GM18511 (cell line): ENCODE results near the gene ATP1A1.

Source experiments
- ATAC-seq: cut with Tn5 transposase; IDR thresholded peaks from one replicate; pipeline ENCODE4 v1.9.1; 2021; ENCODE audit warnings: mild to moderate bottlenecking, moderate library complexity; ENCODE audit not compliant: unreplicated experiment

ATP1A1 gene

GRCh38 chr1:116389013-116389412 is 16.0 kb downstream of the ATP1A1 start:
- ATAC-seq, result no peak

GRCh38 chr1:116389686-116390085 is 16.6 kb downstream of the ATP1A1 start:
- no peak for ATAC-seq

GRCh38 chr1:116390195-116390594 is 17.2 kb downstream of the ATP1A1 start:
- ATAC-seq, result peak; percentile 86

GRCh38 chr1:116391185-116391584 is 18.1 kb downstream of the ATP1A1 start:
- ATAC-seq, result no peak

DNA sequence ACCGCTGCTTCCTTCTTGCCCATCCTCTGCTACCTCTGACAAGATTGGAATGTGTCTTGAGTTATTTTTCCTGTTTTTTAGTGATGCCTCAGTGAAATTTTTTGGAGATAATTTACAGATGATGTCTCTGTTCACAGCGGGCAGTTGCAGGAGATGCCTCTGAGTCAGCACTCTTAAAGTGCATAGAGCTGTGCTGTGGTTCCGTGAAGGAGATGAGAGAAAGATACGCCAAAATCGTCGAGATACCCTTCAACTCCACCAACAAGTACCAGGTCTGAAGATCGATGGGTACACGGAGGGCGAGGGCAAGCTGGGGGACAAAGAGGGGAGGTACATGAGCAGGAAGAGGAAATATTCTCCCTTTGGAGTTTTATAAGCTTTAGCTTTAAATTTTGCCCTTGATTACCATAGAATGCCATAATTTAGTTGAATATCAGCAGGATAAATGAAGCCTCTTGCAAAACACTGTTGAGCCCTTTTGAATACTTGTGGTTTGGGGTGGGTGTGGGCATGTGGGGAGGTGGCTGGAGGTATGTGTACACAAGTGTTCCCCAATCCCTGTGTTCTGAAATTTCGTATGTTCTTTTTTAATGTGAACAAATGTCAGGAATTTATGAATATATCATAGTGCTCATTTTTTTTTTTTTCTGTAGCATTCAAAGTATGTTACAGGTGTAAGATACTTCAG is 19.8 kb downstream of the ATP1A1 start:
- ATAC-seq, result no peak

DNA sequence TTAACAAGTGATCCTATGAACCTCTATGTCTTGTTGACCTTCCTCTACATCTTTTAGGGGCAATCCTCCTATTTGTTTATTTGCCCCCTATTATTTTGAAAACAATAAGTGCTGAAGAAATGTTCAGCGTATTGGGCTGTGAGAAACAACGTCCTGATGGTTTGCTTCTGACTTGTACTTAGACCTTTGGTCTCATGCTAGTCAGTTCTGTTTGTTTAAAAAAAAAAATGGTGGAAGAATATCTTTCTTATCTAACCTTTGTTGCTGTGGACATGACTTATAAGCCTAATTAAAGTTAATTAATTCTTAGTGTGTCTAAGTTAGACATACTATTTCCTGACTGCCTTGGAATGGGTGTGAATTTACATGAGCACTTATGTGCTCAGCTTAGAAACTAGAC is 20.7 kb downstream of the ATP1A1 start:
- no peak for ATAC-seq

DNA sequence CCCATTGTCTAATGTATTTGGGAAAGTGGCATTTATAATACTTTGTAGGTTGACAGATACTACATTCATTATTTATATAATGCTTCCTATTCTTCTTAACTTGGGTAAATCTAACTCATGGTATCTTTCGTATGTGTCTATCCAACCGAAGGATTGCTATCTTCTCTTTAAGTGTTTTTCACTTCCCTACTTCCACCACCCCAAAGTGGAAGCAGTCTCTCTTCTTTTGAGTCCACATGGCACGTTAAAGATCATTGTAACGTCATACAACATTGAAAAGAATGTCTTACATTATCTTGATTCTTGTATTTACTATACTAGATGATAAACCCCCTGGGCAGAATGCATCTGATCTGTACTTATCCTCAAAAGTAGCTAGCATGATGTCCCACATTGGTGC is 21.2 kb downstream of the ATP1A1 start:
- ATAC-seq, result no peak

DNA sequence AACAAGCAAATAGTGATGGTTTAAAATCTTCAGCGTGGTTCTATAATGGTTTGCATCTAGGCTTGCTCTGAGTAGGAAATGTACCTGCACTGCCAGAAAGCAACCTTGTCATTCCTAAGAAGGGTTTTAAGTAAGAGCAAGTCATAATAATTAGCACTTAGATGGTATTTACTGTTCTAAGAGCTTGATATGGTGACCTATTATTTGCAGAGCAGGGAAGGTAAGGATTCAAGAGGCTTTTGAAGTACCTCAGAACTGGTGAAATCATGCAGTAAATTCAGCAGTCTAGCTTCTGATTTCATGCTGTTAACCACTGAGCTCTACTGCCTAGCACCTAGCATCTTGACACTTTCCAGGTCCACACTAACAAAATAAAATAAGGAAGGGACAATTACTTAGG is 23.7 kb downstream of the ATP1A1 start:
- ATAC-seq, result no peak

DNA sequence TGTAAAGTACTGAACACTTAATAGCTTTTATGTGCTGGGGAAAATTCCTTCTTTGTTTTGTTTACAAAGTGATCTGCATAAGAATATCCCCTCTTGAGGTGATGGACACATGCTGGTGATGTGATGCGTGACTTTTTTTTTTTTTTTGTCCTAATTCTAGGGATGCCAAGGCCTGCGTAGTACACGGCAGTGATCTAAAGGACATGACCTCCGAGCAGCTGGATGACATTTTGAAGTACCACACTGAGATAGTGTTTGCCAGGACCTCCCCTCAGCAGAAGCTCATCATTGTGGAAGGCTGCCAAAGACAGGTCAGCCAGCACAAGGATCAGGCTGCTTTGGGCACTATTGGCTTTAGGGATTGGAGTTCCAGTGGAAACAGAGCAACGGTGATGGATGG is 24.7 kb downstream of the ATP1A1 start:
- no peak for ATAC-seq

- ATAC-seq, result no peak
Measured at GRCh38 chr1:116400780-116401179, 27.7 kb downstream of the ATP1A1 start.

DNA sequence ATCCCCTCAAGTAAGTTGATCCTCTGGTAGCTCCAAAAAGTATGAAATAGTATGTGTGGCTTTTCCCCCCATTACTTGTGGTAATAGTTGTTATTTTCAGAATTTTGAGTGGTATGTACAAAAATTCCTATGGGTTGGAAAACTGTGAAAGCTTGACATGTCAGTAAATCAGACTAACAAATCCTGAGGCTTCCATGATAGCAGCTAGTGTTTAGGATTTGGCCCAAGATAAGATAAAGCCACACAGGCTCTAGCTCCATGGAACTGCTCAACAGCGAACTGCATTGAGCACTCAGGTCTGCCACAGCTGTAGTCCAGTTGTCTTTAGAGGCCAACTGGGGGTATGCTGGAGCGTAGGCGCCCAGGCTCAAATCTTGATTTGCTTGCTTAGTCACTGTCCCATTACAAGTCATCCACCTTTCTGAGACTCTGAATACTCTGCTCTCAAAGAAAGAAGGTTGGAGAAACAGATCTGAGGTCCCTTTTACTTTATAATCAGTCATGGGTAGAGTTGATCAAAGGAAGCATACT is 28.7 kb downstream of the ATP1A1 start:
- ATAC-seq, result no peak

GRCh38 chr1:116402333-116402732 is 29.3 kb downstream of the ATP1A1 start:
- ATAC-seq, result no peak

GRCh38 chr1:116403496-116404136 is 30.6 kb downstream of the ATP1A1 start:
- no peak for ATAC-seq

DNA sequence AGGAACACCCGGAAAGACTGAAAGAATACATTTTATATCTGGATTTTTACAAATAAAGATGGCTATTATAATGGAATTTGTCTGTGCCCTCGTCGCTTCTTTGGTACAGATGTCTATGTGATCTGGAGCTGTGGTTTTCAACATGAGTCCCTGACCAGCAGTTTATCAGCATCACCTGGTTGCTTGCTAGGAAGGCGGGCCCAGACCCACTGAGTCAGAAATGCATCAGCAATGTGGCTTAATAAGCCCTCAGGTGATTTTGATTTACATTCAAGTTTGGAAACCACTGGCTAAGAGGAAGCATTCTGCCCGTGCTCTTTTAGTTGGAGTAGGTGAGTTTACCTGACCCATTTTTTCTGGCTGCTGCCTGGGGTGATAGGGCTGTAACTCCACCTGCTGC is 31.7 kb downstream of the ATP1A1 start:
- ATAC-seq, result no peak

- no peak for ATAC-seq
Measured at GRCh38 chr1:116405241-116406135, 32.4 kb downstream of the ATP1A1 start.

- ATAC-seq, result no peak
Measured at GRCh38 chr1:116407033-116407432, 34.0 kb downstream of the ATP1A1 start.

- ATAC-seq, result no peak
Measured at GRCh38 chr1:116408193-116408592, 35.1 kb downstream of the ATP1A1 start.

DNA sequence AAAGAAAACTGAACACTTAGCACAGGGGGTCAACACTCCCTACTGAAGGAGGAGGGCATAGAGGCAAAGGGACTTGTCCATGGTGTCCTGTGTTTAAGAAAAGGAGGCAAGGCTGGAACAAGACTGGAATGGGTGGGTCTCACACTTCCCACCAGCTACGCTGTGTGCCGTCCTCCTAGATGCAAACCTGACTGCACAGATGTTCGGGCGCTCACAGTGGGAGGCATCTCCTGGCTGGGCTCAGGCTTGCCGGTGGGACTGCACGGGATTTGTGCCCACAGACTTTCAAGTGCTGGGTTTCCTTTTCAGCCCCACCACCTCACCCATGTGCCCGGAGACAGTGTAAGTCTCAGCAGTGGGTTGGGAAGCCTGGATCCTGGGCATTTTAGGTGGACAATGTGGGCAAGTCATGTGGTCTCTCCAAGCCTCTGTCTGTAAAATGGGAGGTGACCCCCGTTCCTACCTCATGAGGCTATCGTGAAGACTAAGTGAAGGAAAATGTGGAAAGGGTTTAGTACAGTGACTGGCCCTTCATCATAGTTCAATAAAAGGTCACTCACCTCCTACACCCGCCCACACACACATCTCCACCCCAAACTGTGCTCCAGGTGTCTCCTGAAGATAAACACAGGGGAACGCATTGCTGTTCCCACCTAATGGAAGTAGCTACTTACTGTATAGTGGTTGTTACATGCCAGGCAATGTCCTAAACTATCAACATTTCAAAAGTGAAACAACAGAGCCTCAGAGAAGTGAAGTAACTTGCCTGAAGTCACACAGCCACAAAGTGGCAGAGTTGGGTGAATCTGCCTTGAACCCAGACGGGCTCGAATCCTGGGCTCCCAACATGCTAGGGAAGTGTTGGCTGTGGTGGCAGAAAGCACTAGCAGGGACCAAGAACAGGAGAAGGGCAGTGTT is 36.0 kb downstream of the ATP1A1 start:
- ATAC-seq, result no peak

GRCh38 chr1:116409751-116410191 is 36.7 kb downstream of the ATP1A1 start:
- no peak for ATAC-seq

DNA sequence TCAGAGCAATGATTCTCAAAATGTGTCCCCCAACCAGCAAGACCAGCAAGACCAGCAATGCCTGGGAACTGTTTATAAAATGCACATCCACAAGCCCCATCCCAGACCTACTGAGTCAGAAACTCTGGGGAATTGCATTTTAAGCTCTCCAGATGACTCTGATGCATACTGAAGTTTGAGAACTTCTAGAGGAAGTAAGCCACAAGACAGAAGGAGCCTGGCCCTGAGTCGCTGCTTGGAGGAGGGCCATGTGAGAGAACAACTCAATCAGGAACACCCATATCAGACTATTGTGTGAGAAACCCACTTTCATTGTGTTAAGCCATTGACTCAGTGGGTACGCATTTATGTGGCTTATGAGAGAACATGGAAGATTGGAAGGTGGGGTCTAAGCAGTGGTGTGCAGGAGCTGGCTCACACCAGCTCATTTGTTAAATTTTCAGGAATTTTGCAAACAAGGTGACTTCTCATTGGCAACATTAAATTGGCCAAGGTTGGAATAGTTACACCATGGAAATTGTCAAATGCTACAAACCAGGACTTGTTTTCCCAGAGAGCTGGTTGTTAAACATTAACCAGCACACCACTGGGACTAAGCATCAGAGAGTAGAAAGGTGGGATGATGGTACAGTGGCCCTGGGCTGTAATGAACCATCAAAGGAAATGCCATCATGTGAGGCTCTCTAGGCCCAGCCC is 38.9 kb downstream of the ATP1A1 start:
- ATAC-seq, result no peak
